ENCODE data around the gene CNN2.
"Not testable (repeated sequence)": the region's sequence is repeated elsewhere in the genome, so short reads cannot be mapped to it uniquely, and the experiment has no call there.

The CNN2 gene

DNA sequence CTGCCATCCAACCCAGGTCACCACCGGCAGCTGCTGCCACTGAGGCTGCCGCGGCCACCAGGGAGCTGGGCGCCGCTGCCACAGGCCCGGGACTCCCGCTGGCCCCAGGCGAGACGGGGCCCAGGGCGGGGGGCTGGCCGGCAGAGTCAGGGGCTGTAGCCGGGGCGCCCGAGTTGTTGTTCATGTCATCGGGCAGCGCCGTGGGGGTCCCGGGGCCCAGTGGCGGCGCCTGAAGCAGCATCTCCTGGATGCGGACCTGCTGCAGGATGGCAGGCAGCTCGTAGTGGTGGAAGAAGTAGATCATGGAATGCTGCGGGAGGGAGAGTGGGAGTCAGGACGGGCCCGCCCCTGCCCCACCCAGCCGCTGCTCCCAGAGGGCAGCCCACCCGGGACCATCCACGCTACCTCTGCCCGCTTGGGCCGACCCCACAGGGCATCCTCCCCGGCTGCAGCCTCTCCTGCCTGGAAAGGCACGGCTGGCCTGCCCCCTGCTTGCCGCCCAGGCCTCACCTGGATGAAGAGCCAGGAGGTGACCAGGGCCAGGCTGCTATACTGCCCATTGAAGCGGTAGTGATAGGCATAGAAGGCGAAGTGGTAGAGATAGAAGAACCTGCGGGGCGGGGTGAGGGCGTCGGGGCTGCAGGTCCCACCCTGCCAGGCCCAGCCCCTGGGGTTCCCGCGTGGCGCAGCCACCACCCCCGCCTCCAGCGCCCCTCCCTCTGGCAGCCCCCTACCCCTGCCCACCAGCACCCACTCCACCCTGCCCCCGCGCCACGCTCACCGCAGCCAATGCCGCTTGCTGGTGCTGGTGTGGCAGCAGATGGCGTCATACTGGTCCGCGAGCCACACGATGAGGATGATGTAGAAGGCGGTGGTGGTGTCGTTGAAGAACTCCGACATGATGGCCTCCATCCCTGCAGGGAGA is 15.6 kb upstream of the CNN2 start:
- DNase-seq (ENCODE audit: extremely low read depth in 1 of 2, low read depth in 1 of 2) = no peak

DNA sequence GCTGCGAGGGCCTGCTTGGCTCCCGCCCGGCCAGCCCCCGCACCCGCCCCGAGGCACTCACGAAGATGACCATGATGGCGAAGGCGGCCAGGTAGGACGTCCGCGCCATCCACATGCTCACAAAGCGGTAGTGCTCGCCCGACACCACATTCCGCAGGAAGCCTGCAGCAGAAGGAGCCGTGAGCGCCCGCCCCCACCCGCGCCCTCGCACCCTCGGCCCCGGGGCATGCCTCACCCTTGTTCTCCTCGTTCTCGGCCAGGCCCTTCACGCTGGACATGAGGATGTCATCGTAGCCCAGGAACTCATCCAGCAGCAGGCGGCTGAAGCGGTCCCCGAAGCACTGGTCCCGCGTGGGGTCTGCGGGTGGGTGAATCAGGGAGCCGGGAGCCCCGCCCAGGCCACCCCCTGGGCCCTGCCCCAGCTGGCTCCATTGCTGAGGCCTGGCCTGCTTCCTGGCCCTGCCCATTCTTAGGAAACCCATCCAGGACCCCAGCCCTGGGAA is 14.5 kb upstream of the CNN2 start:
- DNase-seq (ENCODE audit: extremely low read depth in 1 of 2, low read depth in 1 of 2) = no peak

DNA sequence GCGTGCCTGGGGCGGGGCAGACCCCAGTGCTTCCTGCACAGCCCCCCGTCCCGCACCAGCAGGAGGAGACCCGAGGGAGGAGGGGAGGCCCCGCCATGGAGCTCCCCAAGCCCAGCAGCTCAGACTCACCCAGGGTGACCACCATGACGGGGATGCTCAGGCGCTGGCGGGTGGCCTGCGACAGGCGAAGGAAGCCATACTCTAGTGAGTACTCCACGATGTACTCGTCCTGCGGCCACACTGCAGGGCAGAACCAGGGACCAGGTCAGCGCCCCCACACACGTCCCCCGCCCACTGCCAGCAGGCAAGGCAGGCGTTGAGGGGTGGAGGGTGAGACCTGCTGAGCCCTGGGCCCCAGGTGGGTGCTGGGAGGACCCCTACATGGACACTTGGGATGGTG is 14.1 kb upstream of the CNN2 start:
- DNase-seq (ENCODE audit: extremely low read depth in 1 of 2, low read depth in 1 of 2) = no peak

DNA sequence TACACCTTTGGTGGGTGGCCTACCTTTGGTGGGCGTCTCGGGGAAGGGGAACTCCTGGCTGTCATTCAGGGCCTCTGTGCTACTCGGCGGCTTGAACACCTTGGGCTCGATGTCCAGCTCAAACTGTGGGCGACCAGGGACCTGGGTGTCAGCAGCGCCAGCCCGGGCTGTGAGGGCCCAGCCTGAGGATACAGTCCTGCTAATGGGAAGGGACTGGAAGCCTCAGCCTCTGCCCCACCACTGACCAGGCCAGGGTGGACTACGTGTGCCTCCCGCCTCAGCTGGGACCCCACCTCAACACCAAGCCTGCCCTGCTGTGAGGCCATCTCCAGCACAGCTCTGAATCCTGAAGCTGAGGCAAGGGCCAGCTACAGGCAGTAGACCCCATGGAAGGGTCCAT is 13.2 kb upstream of the CNN2 start:
- DNase-seq (ENCODE audit: extremely low read depth in 1 of 2, low read depth in 1 of 2) = no peak

DNA sequence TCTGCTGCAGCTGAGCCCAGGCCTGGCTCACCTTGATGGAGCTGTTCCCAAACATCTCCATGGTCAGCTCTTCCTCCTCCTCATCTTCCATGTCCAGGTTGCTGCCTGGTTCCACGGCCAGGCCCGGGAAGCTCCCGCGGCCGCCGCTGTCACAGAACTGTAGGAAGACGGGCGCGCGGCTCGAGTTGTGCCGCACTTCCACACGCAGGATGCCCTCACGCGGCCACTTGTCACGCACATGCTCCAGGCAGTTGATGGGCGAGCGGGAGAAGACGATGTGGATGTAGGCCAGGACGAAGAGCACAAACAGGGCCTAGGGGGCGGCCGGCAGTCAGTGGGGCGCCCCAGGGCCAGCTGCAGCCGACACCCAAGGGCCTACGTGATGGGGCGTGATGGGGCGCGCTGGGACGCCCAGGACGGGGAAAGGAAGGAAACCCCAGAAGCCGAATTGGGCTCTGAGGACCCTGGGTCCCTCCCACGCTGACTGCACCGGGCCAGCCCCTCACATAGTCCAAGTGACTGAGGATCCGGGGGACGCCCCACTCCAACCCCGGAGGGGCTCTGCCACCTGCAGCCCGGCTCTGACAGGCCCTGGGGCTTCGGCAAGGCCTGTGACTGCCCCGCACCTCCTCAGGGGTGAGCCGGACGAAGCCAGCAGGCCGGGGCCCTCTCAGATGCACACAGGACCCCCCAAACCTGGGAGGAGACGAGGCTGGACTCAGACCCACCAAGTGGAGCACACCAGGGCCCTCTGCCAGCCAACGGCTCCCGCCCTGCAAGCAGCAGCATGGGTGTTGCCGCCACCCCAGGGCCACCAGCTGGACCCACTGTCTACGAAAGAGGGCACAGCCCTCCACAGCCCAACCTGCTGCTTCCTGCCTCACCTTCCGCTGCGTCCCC is 12.0 kb upstream of the CNN2 start:
- no peak for DNase-seq (ENCODE audit: extremely low read depth in 1 of 2, low read depth in 1 of 2)

DNA sequence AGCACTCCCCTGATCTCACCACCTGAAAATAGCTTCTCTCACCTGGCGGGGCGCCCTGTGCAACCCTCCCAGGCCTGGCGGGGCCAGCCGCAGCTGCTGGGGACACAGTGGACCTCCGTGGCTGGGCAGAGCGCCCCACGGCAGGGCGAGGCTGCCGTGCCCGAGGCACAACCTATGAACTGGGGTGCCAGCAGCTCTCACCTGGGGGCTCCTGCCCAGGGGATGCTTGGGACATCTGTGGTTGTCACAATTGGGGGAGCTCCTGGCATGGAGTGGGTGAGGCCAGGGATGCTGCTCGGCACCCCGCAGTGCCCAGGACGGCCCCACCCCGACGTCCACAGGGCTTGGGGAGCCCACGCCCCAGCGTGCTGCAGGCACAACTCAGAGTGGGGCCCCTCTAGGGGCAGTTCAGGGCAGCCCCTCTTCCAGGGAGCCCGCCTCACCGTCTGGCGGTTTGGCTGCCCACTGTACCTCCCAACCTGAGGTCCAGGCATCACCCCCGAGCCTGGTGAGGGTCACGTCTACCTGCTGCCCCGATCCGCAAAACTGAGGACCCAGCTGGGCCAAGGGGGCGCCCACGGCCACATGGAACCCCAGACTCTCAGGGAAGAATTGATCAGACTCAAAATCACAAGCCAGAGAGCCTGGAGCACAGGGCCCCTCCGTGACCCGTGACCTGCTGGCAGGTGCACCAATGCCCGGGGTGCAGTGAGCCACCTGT is 11.2 kb upstream of the CNN2 start:
- DNase-seq (ENCODE audit: extremely low read depth in 1 of 2, low read depth in 1 of 2) = no peak

DNA sequence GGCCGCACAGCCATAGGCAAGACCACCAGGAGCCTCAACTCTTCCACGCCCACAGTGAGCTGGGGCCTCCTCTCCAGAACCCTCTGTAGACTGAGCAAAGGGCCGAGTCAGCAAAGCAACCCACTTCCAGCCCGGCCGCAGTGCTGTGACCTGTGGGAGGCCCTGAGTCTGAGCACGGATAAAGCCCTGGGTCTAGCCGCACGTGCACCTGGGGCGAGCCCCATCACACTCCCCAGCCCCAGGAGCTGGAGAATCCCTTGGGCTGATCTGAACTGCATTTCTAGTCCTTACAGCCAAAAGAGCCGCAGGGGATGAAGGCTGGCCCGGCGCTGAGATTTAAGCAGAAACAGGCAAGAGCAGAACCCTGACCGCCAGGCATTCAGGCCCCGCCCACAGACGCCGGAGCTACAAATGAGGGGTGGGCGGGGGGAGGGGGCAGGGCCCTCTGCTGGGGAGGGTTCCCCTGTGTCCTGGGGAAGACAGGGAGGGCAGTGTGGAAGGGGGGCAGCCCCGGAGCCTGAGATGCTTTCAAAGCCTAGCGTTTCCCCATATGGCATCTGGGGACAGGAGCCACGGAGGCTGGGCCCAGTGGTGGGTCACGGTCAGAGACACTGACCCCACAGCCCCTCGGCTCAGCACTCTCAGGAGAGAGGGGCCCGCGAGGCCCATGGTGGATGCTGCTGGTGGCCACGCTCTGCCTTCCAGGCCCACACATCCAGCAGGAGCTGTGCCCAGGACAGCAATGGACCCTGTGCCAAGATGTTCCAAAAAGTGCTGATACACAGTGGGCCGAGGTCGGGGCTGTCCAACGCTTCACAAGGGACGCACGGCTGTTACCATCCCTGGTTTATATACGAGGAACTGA is 10.4 kb upstream of the CNN2 start:
- no peak for DNase-seq (ENCODE audit: extremely low read depth in 1 of 2, low read depth in 1 of 2)

DNA sequence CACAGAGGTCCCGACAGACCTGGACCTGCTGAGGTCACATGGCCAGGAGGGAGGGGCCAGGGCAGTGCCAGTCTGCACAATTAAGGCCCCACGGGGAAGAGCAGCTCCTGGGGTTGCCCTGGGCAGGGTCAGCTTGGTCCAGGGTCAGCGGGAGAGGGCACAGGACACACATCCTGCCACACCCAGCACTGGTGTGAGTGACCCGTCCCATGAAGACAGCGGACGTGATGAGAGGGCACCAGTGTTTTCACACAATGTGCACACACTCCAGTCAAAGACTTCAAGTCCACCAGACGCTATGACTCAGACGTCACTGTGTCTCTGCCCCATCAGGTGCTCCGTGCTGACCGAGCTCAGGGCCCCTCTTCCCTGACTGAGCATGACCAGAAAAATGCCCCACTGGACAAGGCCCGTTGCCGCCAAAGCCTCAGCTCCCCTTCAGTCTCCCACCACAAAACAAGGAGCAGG is 9.7 kb upstream of the CNN2 start:
- no peak for DNase-seq (ENCODE audit: extremely low read depth in 1 of 2, low read depth in 1 of 2)

DNA sequence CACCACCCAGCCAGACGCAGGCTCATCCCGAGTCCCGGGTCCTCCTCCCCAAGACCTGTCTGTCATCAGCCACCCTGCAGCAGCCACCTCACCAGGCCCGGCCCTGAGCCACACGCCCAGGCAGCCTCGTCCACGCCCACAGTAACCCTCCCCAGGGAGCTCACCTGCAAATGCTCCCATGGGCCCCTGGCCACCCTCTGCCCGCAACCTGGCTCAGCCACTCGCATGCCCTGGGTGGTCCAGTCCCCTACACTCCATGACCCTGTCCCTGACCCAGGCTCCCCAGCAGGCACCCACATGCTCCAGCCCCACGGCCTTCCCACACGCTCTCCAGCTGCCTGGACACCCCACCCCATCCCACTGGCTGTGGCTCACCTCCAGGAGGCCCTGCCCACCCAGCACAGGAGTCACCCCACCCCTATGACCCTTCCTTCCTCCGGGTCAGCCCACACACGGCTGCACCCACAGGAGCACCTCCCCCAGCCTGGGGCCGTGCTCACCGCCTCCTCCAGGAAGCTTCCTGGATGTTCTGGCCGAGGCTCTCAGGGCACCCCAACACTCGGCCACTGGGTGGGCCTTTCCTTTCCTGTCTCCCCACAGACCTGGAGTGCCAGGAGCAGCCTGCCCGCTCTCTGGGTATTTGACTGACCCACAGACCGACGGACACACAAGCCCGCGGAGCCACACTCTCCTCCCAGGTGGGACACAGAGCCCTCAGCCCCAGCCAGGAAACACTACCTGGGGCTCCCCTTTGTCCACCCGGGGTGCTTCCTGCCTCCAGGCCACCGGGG is 9.1 kb upstream of the CNN2 start:
- DNase-seq (ENCODE audit: extremely low read depth in 1 of 2, low read depth in 1 of 2) = no peak

DNA sequence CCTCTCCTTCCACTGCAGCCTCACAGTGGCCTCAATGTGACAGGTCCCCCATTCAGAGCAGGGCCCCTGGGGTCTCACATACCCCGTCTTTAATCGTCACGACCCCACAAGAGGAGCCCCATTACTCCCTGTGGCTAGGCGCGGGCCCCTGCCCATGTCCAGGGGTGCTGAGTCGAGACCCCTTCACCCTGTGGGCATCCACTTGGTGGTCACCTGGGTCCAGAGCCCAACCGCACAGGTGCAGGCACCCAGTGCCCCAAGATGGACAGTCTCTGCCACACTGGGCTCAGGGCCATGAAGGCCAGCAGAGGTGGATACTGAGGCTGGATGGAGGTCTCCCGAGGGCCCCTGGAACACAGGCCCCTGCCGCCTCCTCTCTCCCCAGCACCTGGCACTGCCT is 8.5 kb upstream of the CNN2 start:
- no peak for DNase-seq (ENCODE audit: extremely low read depth in 1 of 2, low read depth in 1 of 2)

DNA sequence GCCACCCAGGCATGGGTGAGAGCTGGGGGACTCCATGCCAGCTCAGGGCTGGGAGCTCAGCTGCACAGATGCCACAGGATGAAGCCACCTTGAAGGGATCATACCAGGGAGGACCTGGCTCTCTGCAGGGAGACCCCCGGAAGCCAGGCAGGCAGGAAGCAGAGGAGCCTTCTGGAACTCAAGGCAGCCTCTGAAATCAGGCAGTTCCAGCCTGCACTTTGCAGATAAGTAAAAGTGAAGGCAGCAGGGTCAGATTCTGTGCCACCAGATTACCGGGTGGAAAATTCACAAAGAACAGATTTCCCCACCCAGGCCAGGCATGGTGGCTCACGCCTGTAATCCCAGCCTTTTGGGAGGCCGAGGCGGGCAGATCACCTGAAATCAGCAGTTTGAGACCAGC is 8.0 kb upstream of the CNN2 start:
- DNase-seq (ENCODE audit: extremely low read depth in 1 of 2, low read depth in 1 of 2) = no peak

DNA sequence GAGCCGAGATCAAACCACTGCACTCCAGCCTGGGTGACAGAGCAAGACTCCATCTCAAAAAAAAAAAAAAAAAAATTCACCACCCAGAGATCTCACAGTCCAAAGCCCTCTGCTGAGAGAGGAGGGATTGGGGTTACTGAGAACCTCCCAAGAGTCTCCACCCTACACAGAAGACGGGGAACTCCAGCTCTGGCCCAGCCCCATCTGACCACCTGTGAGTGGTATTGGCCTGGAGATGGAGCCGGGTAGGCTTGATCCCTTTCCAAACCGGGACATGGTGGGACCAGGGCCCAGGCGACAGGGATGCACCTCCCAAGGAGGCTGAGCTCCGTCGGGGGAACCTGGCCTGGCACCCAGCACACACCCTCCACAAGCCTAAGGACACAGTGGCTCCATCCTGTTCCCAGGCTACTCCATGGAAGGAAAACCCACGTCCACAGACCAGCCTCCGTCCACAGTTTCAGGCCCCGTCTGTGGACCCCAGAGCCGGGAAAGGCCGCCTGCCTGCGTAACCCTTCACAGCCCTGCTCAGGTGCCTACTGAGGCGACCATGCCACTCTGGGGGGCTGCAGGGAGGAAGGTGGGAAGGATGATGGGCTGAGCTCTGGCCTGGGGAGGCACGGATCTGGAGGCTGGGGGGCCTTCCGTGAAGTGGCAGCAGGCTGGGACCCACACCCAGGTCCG is 7.3 kb upstream of the CNN2 start:
- no peak for DNase-seq (ENCODE audit: extremely low read depth in 1 of 2, low read depth in 1 of 2)

DNA sequence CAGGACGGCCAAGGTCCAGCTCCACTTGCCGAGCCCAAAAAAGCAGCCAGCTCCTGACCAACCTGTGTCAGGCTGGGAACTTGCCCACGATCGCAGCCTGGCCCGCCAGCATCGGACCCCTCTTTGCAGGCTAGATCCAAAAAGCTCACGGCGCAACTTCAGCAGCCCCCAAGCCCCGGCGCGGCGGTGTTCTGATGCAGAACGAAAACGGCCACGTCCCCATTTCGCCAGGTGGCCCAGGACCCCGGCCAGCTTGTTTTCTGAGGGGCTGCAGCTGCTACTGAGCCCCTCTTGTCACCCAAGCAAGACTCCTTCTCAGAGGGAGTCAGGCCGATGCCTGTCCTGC is 6.8 kb upstream of the CNN2 start:
- no peak for DNase-seq (ENCODE audit: extremely low read depth in 1 of 2, low read depth in 1 of 2)

DNA sequence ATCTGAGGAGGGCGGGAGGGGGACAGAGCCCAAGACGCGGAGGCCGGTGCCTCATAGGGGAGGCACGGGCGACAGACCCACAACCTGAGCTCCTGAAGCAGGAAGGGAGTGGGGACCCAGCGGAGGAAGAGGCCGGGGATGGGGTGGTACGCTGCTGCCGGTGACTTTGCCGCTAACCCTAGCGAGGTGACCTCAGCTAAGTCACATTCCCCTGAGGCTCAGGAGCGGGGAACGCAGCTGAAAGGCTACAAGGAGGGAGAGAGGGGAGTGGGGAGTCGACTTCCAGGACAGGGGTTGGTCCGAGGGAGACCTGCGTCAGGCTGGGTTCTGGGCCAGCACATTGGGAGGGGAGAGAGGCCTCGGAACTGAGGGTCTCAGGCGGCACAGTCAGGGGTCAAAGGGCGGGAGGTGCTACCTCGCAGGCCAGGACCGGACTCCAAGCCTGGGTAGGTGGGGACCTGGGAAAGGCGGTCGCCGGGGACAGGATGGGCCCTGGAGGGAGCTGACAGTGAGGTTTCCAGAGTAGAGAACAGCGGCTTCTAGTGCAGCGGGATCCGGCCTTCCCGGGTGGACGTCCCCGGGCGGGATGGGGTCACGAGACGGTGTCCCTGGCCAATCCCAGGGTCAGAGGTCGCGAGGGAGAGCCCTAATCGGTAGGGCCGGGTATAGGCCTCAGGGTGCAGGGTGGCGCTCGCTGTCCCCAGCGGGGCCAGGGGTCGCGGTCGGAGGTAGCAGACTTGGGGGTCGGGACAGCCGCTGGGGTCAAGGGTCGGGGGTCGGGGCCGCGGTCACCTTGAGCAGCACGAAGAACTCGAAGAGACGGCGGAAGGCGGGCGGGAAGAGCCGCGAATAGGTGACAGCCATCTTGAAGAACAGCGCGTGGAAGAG is 6.2 kb upstream of the CNN2 start:
- no peak for DNase-seq (ENCODE audit: extremely low read depth in 1 of 2, low read depth in 1 of 2)

DNA sequence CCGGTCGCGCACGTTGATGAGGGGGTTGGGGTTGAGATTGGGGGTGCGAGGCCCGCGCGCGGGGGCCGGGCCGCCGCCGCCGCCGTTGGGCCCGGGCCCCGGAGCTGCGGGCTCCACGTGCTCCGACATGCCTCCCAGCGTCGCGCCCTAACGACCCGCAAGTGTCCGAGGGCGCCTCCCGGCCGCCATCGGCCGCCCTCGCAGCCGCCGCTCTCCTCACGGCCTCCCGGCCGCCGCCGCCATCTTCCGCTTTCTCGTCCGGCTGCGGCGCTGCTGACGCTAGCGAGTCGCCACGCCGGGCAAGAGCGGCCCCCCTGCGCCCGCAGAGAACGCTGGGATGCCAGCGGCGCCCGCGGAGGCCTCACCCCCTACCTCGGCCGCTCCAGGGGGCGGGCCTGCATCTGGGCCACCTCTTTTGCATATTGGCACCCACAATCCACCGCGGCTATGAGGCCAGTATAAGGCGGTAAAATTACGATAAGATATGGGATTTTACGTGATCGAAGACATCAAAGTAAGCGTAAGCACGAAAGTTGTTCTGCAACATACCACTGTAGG is 5.5 kb upstream of the CNN2 start, which contains the start of gene TMEM259:
Gene TMEM259 (minus strand): TSS at position 256 of the 558 bp plus-strand sequence. CDS start 127 bp downstream, at position 129.
- DNase-seq (ENCODE audit: extremely low read depth in 1 of 2, low read depth in 1 of 2) = peak; percentile 96

DNA sequence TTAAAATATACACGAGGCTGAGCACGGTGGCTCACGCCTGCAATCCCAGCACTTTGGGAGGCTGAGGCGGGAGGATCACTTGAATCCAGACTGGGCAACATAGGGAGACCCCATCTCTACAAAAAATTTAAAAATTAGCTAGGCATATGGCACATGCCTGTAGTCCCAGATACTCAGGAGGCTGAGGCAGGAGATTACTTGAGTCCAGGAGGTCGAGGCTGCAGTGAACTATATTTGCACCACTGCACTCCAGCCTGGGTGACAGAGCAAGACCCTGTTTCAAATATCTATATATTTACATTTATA is 2.6 kb upstream of the CNN2 start:
- not testable (repeated sequence) for DNase-seq (ENCODE audit: extremely low read depth in 1 of 2, low read depth in 1 of 2)

DNA sequence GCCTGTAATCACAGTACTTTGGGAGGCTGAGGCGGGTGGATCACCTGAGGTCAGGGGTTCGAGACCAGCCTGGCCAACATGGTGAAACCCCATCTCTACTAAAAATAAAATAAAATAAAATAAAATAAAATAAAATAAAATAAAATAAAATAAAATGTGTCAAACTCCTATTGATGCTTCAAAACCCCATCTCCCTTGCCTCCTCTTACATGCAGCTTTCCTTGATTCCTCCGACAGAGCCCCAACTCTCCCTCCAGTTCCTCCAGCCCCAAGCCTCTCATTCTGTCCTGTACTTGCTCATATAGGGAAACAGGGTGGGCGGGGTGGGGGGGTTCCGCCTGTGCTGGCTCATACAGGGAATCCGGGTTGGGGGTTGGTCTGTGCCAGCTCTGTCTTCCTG is 1.3 kb upstream of the CNN2 start:
- not testable (repeated sequence) for DNase-seq (ENCODE audit: extremely low read depth in 1 of 2, low read depth in 1 of 2)
